ENCODE measurements around the gene DCBLD2. TPM values are rescaled to one million over a fixed set of nuclear protein-coding genes. Genes with fewer than 3 reads are reported as not detected.

Gene DCBLD2
- total and polyA plus RNA-seq, 2 of the 13 experiments (the other 11 are each of a cell fraction or from before 2014, with no cell fraction given): 43.8 to 56.9 TPM

DNA sequence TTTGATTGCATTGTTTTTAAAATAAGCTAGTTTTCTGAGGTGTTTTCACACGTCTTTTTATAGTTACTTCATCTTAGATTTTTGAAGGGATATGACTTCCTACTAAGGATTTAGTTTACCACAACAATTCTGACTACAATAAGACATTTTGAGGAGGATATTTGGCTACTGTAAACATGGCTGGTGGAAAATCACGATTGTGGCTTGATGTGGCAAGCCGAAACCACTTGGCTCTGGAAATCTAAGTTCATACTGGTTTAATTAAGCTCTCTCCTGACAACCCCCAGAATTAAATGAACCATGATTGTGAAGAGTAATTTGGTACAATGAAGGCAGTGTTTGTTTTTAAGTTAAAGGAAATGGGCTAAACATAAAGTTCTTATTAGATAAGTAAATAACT is 107.5 kb downstream of the DCBLD2 start:
- Histone ChIP-seq H3K9ac (ENCODE audit: insufficient read depth, low read depth, low read length) (no peak overlapping the region), H3K36me3 (replicated peaks in 1 of 2; ENCODE audit: control insufficient read depth in 1 of 2, insufficient read depth in 2 of 2, low read length in 2 of 2) (no peaks in the 10 kb centered on the region; a peak in 4 of 5 replicates), H3K4me1 (ENCODE audit: insufficient read depth, low read length) (peaks cover 12% of the 10 kb centered on the region), H3K4me3 (replicated peaks in 1 of 3; ENCODE audit: insufficient read depth in 1 of 3, low read depth in 2 of 3, low read length in 3 of 3) (no peak overlapping the region), H3K27ac (ENCODE audit: extremely low read length, insufficient read depth, low read length) (no peak overlapping the region), H3K4me2 (ENCODE audit: low read depth, low read length) (no peak overlapping the region), H2AFZ (ENCODE audit: low read length) (no peak overlapping the region), H3K9me3 (ENCODE audit: low read length) (no peaks in the 10 kb centered on the region), H3K27me3 (ENCODE audit: control insufficient read depth in 1 of 2, insufficient read depth in 2 of 2, low read length in 2 of 2) (no peaks in the 10 kb centered on the region), H3K79me2 (ENCODE audit: insufficient read depth, low read length) (no peaks in the 10 kb centered on the region), H4K20me1 (ENCODE audit: insufficient read depth, low read length) (no peaks in the 10 kb centered on the region)
- ATAC-seq (no peak), DNase-seq (ENCODE audit: low spot score) (no peak), FAIRE-seq (no peak)
- 92% methylated on average over 3 of the region's 3 CpGs for WGBS (ENCODE audit: low lambda C conversion rate)
- TF ChIP-seq, protein P1, sequence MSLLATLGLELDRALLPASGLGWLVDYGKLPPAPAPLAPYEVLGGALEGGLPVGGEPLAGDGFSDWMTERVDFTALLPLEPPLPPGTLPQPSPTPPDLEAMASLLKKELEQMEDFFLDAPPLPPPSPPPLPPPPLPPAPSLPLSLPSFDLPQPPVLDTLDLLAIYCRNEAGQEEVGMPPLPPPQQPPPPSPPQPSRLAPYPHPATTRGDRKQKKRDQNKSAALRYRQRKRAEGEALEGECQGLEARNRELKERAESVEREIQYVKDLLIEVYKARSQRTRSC (CRISPR knock-in tag; IDR thresholded peaks at IDR 0.05; ENCODE audit: low read depth): no peak
- no peak for TF ChIP-seq KDM4B (CRISPR knock-in tag; IDR thresholded peaks at IDR 0.05)
- no peak for TF ChIP-seq ZNF605 (CRISPR knock-in tag; IDR thresholded peaks at IDR 0.05)
- TF ChIP-seq NCOA1 (CRISPR knock-in tag; IDR thresholded peaks at IDR 0.05): no peak
- TF ChIP-seq, protein P2, sequence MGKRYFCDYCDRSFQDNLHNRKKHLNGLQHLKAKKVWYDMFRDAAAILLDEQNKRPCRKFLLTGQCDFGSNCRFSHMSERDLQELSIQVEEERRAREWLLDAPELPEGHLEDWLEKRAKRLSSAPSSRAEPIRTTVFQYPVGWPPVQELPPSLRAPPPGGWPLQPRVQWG (CRISPR knock-in tag; IDR thresholded peaks at IDR 0.05; ENCODE audit: borderline replicate concordance, low read depth): no peak
- no peak for TF ChIP-seq MBD4 (IDR thresholded peaks at IDR 0.05; ENCODE audit: borderline replicate concordance, low read length)
- TF ChIP-seq ZNF598 (CRISPR knock-in tag; IDR thresholded peaks at IDR 0.05; ENCODE audit: borderline replicate concordance): no peak
- TF ChIP-seq, protein P3, sequence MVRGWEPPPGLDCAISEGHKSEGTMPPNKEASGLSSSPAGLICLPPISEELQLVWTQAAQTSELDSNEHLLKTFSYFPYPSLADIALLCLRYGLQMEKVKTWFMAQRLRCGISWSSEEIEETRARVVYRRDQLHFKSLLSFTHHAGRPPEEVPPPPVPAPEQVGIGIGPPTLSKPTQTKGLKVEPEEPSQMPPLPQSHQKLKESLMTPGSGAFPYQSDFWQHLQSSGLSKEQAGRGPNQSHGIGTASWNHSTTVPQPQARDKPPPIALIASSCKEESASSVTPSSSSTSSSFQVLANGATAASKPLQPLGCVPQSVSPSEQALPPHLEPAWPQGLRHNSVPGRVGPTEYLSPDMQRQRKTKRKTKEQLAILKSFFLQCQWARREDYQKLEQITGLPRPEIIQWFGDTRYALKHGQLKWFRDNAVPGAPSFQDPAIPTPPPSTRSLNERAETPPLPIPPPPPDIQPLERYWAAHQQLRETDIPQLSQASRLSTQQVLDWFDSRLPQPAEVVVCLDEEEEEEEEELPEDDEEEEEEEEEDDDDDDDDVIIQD (CRISPR knock-in tag; IDR thresholded peaks at IDR 0.05; ENCODE audit: low read depth): no peak
- in situ Hi-C loops (cut with HindIII; ENCODE audit: extremely low pct_ligation_motif_present, low pct_unique_long_range_greater_than_20kb) (no loop called here), intact Hi-C loops (cut with micrococcal nuclease; ENCODE audit: unreplicated experiment) (no loop called here)
- no TSS peak for BruUV-seq (replicated peaks)
- CTCF ChIA-PET (ENCODE audit: low intra/inter-chr PET ratio, low total read pairs): no interaction called here
- POLR2A ChIA-PET: no interaction called here

Measured in HepG2 (cell line).